SU-DHL-6 (cell line): Measurements from ENCODE around the gene CDK11A.
"Not testable (repeated sequence)": the region's sequence is repeated elsewhere in the genome, so short reads cannot be mapped to it uniquely, and the experiment has no call there.

Experiments used
- EZH2phosphoT487 ChIP-seq: fragments of 200-600 bp; sonication (generic), shearing (Covaris generic); conservative IDR thresholded peaks from 2 replicates; pipeline ENCODE4 v1.6.1; 2018; ENCODE audit warnings: mild to moderate bottlenecking, antibody characterized with exemption, low read length, moderate library complexity, mixed read lengths
- TF ChIP-seq, protein P1 (sequence below): fragments of 200-600 bp; sonication (generic); IDR thresholded peaks from one replicate; pipeline ENCODE4 v1.5.1; 2017; ENCODE audit warnings: antibody characterized with exemption, mild to moderate bottlenecking, low read length, moderate library complexity; ENCODE audit not compliant: insufficient read depth, poor library complexity, severe bottlenecking

DNA sequence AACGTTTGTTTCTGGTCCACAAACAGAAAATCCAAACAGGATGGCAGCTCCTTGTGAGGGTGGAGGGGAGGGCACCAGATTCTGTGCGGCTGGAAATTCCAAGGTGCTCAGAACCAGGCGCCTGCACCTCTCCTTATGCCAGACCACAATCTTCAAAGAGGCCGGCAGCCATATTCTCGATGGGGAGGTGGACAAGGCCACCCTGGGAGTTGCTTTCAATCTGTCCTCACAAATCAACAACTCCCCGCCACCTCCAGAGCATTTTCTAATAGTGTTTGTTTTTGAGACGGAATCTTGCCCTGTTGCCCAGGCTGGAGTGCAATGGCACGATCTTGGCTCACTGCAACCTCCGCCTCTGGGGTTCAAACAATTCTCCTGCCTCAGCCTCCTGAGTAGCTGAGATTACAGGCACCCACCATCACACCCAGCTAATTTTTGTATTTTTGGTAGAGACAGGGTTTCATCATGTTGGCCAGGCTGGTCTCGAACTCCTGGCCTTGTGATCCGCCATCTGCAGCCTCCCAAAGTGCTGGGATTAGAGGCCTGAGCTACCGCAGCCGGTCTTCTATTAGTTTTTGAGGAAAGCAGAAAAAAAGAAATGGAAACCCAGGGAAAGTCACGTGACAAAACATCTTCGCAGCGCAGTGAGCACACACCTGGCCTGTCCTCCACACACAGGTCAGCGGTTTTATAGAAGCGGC is 5.1 kb upstream of the CDK11A start:
- TF ChIP-seq EZH2phosphoT487, result not testable (repeated sequence)
- TF ChIP-seq, protein P1, sequence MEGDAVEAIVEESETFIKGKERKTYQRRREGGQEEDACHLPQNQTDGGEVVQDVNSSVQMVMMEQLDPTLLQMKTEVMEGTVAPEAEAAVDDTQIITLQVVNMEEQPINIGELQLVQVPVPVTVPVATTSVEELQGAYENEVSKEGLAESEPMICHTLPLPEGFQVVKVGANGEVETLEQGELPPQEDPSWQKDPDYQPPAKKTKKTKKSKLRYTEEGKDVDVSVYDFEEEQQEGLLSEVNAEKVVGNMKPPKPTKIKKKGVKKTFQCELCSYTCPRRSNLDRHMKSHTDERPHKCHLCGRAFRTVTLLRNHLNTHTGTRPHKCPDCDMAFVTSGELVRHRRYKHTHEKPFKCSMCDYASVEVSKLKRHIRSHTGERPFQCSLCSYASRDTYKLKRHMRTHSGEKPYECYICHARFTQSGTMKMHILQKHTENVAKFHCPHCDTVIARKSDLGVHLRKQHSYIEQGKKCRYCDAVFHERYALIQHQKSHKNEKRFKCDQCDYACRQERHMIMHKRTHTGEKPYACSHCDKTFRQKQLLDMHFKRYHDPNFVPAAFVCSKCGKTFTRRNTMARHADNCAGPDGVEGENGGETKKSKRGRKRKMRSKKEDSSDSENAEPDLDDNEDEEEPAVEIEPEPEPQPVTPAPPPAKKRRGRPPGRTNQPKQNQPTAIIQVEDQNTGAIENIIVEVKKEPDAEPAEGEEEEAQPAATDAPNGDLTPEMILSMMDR, result not testable (repeated sequence)
